HepG2 (cell line): ENCODE results near the gene FLT3LG. TPM values are rescaled to one million over a fixed set of nuclear protein-coding genes. Genes with fewer than 3 reads are reported as not detected.
A peak's percentile ranks its signal among the peaks of the same experiment; 100 is the strongest.

ENCODE experiments used
- CBX5 ChIP-seq: sonication (generic); formaldehyde crosslinking; IDR thresholded peaks from 2 replicates; pipeline ENCODE4 v1.4.0; 2020; ENCODE audit warnings: missing genetic modification reagents, borderline replicate concordance
- FOXA3 ChIP-seq: IDR thresholded peaks from 2 replicates; pipeline ENCODE4 v1.6.1; 2016; ENCODE audit warnings: missing genetic modification reagents, missing compliant biosample characterization
- GABPA ChIP-seq, 2 experiments: IDR thresholded peaks; 2 replicates each; pipeline ENCODE4 v1.6.1; 2011 to 2016; ENCODE audit warnings: low read depth in 2 of 2, low read length in 1 of 2, missing biosample characterization in 1 of 2, missing genetic modification characterization in 1 of 2
- GMEB2 ChIP-seq: IDR thresholded peaks from 2 replicates; pipeline ENCODE4 v1.6.1; 2016; ENCODE audit warnings: missing biosample characterization, missing genetic modification reagents, low read depth
- GZF1 ChIP-seq: sonication (generic); formaldehyde crosslinking; IDR thresholded peaks from 2 replicates; pipeline ENCODE4 v1.5.1; 2020; ENCODE audit warnings: mild to moderate bottlenecking, missing genetic modification reagents
- HCFC1 ChIP-seq: fragments of 150-350 bp; IDR thresholded peaks from 2 replicates; pipeline ENCODE4 v1.6.1; 2014; ENCODE audit warnings: low read depth, low read length
- KAT7 ChIP-seq: IDR thresholded peaks from 2 replicates; pipeline ENCODE4 v1.6.1; 2018; ENCODE audit warnings: borderline replicate concordance, missing compliant biosample characterization
- NFE2L2 ChIP-seq: fragments of 150-350 bp; IDR thresholded peaks from 2 replicates; pipeline ENCODE4 v1.6.1; 2014; ENCODE audit warnings: low read length
- PHF20 ChIP-seq: sonication (generic); formaldehyde crosslinking; IDR thresholded peaks from 2 replicates; pipeline ENCODE4 v1.5.0; 2020; ENCODE audit warnings: mild to moderate bottlenecking, missing genetic modification reagents
- RBFOX2 ChIP-seq: fragments of 200-400 bp; formaldehyde crosslinking; IDR thresholded peaks from 2 replicates; pipeline ENCODE4 v1.6.1; 2017; ENCODE audit warnings: low read depth, mild to moderate bottlenecking, low read length
- ZBTB39 ChIP-seq: sonication (generic); formaldehyde crosslinking; IDR thresholded peaks from 2 replicates; pipeline ENCODE4 v1.5.0; 2020; ENCODE audit warnings: missing genetic modification reagents
- ZNF280D ChIP-seq: sonication (generic); formaldehyde crosslinking; IDR thresholded peaks from 2 replicates; pipeline ENCODE4 v1.5.1; 2020; ENCODE audit warnings: mild to moderate bottlenecking, missing genetic modification reagents
- ZNF337 ChIP-seq: sonication (generic); formaldehyde crosslinking; IDR thresholded peaks from 2 replicates; pipeline ENCODE4 v1.5.1; 2020; ENCODE audit warnings: missing genetic modification reagents, low read depth, mild to moderate bottlenecking, borderline replicate concordance
- ZNF574 ChIP-seq: sonication (generic); formaldehyde crosslinking; IDR thresholded peaks from 2 replicates; pipeline ENCODE4 v1.4.0; 2020; ENCODE audit warnings: missing genetic modification reagents
- ZNF605 ChIP-seq: sonication (generic); formaldehyde crosslinking; IDR thresholded peaks from 2 replicates; pipeline ENCODE4 v1.8.0; 2022; ENCODE audit warnings: mild to moderate bottlenecking, missing genetic modification reagents
- ZNF614 ChIP-seq: IDR thresholded peaks from 2 replicates; pipeline ENCODE4 v1.6.1; 2018; ENCODE audit warnings: missing biosample characterization, missing genetic modification reagents, inconsistent platforms, borderline replicate concordance
- ZNF703 ChIP-seq: sonication (generic); formaldehyde crosslinking; IDR thresholded peaks from 2 replicates; pipeline ENCODE4 v1.5.1; 2020; ENCODE audit warnings: missing genetic modification reagents, mild to moderate bottlenecking, moderate library complexity, borderline replicate concordance
- ZNF768 ChIP-seq: sonication (generic); formaldehyde crosslinking; IDR thresholded peaks from 2 replicates; pipeline ENCODE4 v1.4.0; 2020; ENCODE audit warnings: missing genetic modification reagents
- ZNF883 ChIP-seq: sonication (generic); formaldehyde crosslinking; IDR thresholded peaks from 2 replicates; pipeline ENCODE4 v1.5.1; 2020; ENCODE audit warnings: mild to moderate bottlenecking, missing genetic modification reagents; ENCODE audit errors: not compliant biosample characterization
- ZSCAN20 ChIP-seq: sonication (generic); formaldehyde crosslinking; IDR thresholded peaks from 2 replicates; pipeline ENCODE4 v1.4.0; 2020; ENCODE audit warnings: missing genetic modification reagents, mild to moderate bottlenecking, borderline replicate concordance
- polyA plus RNA-seq, 8 experiments: library from polyadenylated mRNA; depleted of rRNA in 3 of 8; stranded (reverse) in 7 of 8; unstranded in 1 of 8; fragments of >200 nt; fragmentation: Illumina TruSeq in 4 of 8; extraction: Trizol in 4 of 8; gene quantifications; 2 replicates each; pipeline versions ENCODE4 v1.2.1 to v1.2.3, GENCODE V29; 2011 to 2016; ENCODE audit warnings: low read depth in 4 of 8, missing spikeins in 1 of 8, mixed read lengths in 1 of 8; ENCODE audit not compliant: insufficient read depth in 1 of 8
- total RNA-seq, 5 experiments: library from RNA; depleted of rRNA; stranded (reverse); fragments of >200 nt; fragmentation: Illumina TruSeq; extraction: Trizol; gene quantifications; 2 replicates each; pipeline ENCODE4 v1.2.3, GENCODE V29; 2016; ENCODE audit warnings: low read depth in 1 of 5

The FLT3LG gene
- total and polyA plus RNA-seq, 2 of the 13 experiments (the other 11 are each of a cell fraction or from before 2014, with no cell fraction given): 1.5 to 2.6 TPM

- no peak for TF ChIP-seq ZNF614 (CRISPR knock-in tag)
- TF ChIP-seq ZNF768 (CRISPR knock-in tag): no peak
- no peak for TF ChIP-seq ZNF280D (CRISPR knock-in tag)
- no peak for TF ChIP-seq ZNF703 (CRISPR knock-in tag)
- no peak for TF ChIP-seq NFE2L2
- peak; percentile 67 for TF ChIP-seq HCFC1
- TF ChIP-seq ZNF337 (CRISPR knock-in tag): no peak
- TF ChIP-seq FOXA3 (CRISPR knock-in tag): no peak
- no peak for TF ChIP-seq CBX5 (CRISPR knock-in tag)
- no peak for TF ChIP-seq GZF1 (CRISPR knock-in tag)
- TF ChIP-seq ZNF883: no peak
- TF ChIP-seq ZNF605 (CRISPR knock-in tag): no peak
- no peak for TF ChIP-seq ZSCAN20 (CRISPR knock-in tag)
- TF ChIP-seq RBFOX2: peak; percentile 62
- peak; percentile 11; the same call in 1 of the 2 replicates for TF ChIP-seq GABPA (IDR thresholded peaks at IDR 0.05; ENCODE audit: low read depth, low read length)
- TF ChIP-seq GABPA (CRISPR knock-in tag; IDR thresholded peaks at IDR 0.05; ENCODE audit: low read depth): peak; percentile 64
- TF ChIP-seq GMEB2 (CRISPR knock-in tag): no peak
- TF ChIP-seq ZBTB39 (CRISPR knock-in tag): no peak
- TF ChIP-seq KAT7 (CRISPR knock-in tag): 0 out of 2 replicates have a peak, but pooled peaks have one; percentile 1
- peak; percentile 58 for TF ChIP-seq ZNF574
- 0 out of 2 replicates have a peak, but pooled peaks have one; percentile 23 for TF ChIP-seq PHF20 (CRISPR knock-in tag)
These were observed 23.2 kb downstream of the FLT3LG start (continued) for GRCh38 chr19:49497047-49497788.
